ENCODE data around the gene TCERG1L. TPM values are rescaled to one million over a fixed set of nuclear protein-coding genes. Genes with fewer than 3 reads are reported as not detected.

Gene TCERG1L
- total RNA-seq, 2 experiments from 2014 or later: not detected

DNA sequence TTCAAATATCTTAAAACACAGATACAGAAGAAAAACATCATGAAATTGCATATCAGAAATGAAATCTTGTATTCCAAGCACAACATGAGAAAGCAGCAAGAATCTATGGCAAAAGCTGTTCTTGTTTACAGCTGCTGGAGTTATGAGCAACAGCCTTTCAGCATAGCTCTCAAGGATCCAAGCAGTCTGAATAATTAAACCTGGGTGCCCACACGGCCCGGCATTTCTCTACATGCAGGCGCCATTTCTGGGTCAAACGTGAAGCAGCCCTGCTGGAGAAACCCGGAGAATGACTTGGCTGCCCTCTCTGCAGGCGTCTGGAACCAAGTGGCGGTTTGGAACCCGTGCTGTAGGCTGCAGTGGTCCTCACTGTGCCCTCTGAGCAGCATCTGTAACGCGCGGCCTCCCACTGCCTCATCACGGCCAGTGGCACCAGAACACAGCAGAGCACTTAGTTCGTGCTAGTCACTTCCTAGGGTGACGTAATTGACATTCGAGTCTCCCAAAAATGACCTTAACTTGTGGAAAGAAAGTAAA lies 213.0 kb downstream of the TCERG1L start:
- intact Hi-C loops (cut with micrococcal nuclease): no loop called here
- Mint-ChIP-seq H3K4me3 (no peak overlapping the region), H3K27ac (no peak overlapping the region), H3K27me3 (no peaks in the 10 kb centered on the region), H3K4me1 (ENCODE audit: low read depth) (no peaks in the 10 kb centered on the region), H3K9me3 (no peaks in the 10 kb centered on the region), H3K36me3 (ENCODE audit: low read depth) (no peaks in the 10 kb centered on the region)
- ATAC-seq (no peak), DNase-seq (no peak)
- ChIA-PET POLR2A (no interaction called here), CTCF (no interaction called here)
- TF ChIP-seq, protein P1, sequence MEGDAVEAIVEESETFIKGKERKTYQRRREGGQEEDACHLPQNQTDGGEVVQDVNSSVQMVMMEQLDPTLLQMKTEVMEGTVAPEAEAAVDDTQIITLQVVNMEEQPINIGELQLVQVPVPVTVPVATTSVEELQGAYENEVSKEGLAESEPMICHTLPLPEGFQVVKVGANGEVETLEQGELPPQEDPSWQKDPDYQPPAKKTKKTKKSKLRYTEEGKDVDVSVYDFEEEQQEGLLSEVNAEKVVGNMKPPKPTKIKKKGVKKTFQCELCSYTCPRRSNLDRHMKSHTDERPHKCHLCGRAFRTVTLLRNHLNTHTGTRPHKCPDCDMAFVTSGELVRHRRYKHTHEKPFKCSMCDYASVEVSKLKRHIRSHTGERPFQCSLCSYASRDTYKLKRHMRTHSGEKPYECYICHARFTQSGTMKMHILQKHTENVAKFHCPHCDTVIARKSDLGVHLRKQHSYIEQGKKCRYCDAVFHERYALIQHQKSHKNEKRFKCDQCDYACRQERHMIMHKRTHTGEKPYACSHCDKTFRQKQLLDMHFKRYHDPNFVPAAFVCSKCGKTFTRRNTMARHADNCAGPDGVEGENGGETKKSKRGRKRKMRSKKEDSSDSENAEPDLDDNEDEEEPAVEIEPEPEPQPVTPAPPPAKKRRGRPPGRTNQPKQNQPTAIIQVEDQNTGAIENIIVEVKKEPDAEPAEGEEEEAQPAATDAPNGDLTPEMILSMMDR (IDR thresholded peaks at IDR 0.05): no peak

DNA sequence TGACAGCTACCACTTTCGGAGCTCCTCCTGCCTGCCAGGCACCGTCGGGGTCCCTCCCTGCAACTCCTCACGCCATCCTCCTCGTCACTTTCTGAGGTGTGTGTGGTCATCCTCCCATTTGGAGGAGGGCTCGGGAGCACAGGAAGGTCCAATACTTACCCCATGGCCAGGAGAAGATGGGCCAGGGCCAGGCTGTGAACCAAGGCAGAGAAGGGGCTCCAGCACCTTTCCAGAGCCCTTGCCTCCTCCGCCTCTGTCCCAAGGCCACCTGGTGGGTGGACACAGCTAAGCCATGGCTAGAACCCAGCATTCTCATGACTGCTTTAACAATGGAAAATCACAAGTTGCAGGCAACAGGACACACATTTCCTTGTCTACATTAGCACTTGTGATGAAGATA lies 215.5 kb downstream of the TCERG1L start:
- ChIA-PET POLR2A (no interaction called here), CTCF (no interaction called here)
- Mint-ChIP-seq H3K27me3 (no peaks in the 10 kb centered on the region), H3K4me1 (ENCODE audit: low read depth) (no peaks in the 10 kb centered on the region), H3K27ac (no peak overlapping the region), H3K36me3 (ENCODE audit: low read depth) (no peaks in the 10 kb centered on the region), H3K9me3 (no peaks in the 10 kb centered on the region), H3K4me3 (no peak overlapping the region)
- TF ChIP-seq, protein P1 (IDR thresholded peaks at IDR 0.05): no peak
- DNase-seq: no peak
- intact Hi-C loops (cut with micrococcal nuclease): no loop called here
- ATAC-seq: no peak

DNA sequence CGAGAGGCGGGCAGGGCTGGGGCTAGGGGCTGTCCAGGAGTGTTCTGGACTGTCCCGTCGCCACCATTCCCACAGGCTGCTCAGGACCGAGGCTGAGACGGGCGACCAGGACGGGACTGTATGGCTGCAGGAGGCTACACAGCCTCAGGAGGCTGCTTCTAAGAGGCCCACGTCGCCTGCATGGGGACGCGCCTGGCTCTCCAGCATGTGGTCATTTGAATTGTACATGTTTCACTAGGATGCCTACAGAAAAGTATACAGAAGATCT lies 216.3 kb downstream of the TCERG1L start:
- no peak overlapping the region for H3K4me3 Mint-ChIP-seq
- H3K36me3 Mint-ChIP-seq (ENCODE audit: low read depth): no peaks in the 10 kb centered on the region
- DNase-seq (no peak), ATAC-seq (no peak)
- intact Hi-C loops (cut with micrococcal nuclease): no loop called here
- TF ChIP-seq, protein P1 (IDR thresholded peaks at IDR 0.05): no peak
- ChIA-PET CTCF (no interaction called here), POLR2A (no interaction called here)
- H3K27ac Mint-ChIP-seq: no peak overlapping the region
- no peaks in the 10 kb centered on the region for H3K4me1 Mint-ChIP-seq (ENCODE audit: low read depth)
- no peaks in the 10 kb centered on the region for H3K9me3 Mint-ChIP-seq
- H3K27me3 Mint-ChIP-seq: no peaks in the 10 kb centered on the region

DNA sequence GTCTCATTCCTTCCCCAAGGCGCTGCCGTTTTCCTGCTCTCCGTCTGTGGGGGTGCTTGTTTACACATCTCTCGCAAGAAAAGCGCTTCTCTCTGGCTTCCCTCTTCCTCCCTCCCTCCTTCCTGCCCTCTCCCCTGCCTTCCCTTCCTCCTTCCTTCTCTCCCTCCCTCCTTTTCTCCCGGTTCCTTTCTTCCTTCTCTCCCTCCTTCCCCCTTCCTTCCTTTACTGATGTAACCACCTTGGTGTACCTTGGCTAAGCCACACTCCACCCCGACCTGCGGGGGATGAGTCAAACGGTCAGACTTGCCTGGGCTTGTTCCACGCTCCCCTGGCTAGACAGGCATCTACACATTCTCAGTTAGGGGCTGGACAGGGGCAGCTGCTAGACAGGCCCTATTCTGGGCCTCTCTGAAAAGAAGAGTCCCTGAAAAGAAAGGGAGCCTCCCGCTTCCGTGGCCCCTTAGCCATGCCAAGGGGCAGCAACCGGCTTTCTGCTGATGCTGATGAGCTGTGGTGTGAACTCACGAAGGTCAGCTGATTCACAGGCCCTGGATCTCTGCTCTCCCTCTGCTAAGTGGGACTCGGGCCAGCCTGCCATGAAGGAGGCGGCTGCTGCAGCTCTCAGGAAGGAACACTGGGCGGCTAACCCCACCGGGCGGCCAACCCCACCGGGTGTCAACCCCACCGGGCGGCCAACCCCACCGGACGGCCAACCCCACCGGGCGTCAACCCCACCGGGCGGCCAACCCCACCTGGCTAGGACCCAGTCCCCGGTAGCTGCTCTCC lies 216.8 kb downstream of the TCERG1L start:
- CTCF ChIA-PET: no interaction called here
- DNase-seq (no peak), ATAC-seq (no peak)
- Mint-ChIP-seq H3K36me3 (ENCODE audit: low read depth) (no peaks in the 10 kb centered on the region), H3K9me3 (no peaks in the 10 kb centered on the region), H3K27ac (no peak overlapping the region), H3K4me1 (ENCODE audit: low read depth) (no peaks in the 10 kb centered on the region), H3K4me3 (no peak overlapping the region), H3K27me3 (no peaks in the 10 kb centered on the region)
- TF ChIP-seq, protein P1 (IDR thresholded peaks at IDR 0.05): no peak
- POLR2A ChIA-PET: no interaction called here
- intact Hi-C loops (cut with micrococcal nuclease): no loop called here

DNA sequence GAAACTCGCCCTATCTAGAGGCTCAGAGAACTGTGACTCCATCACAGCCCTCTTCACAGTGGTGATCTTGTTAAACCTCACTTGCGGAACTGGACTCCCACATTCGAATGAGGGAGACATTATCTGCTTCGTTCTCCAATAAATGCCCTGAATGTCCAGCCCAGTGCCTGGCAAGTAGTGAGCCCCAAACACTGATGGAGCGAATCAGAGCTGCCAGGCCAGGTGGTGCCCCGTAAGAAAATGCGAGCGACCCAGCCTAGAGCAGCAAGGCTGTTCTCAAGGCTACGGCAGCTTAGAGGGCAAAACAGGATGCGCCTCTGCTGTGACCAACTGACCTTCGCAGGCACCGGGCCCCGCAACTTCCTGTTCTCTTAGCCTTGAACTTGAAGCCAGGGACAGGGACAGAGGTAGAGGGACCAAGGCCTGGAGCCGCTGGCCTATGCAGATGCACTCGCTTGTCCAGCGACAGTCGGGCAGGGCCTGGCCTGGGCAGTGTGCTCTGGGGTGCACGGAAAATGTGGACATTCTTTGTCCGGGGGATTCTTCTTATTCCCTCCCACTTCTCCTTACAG lies 217.6 kb downstream of the TCERG1L start:
- Mint-ChIP-seq H3K4me3 (no peak overlapping the region), H3K27ac (no peak overlapping the region), H3K27me3 (no peaks in the 10 kb centered on the region), H3K9me3 (no peaks in the 10 kb centered on the region), H3K36me3 (ENCODE audit: low read depth) (no peaks in the 10 kb centered on the region), H3K4me1 (ENCODE audit: low read depth) (no peaks in the 10 kb centered on the region)
- TF ChIP-seq, protein P1 (IDR thresholded peaks at IDR 0.05): no peak
- intact Hi-C loops (cut with micrococcal nuclease): no loop called here
- DNase-seq (no peak), ATAC-seq (no peak)
- ChIA-PET POLR2A (no interaction called here), CTCF (no interaction called here)
